Uterus (tissue), 2 donors: Measurements from ENCODE around the gene ANXA6.

Source experiments
- POLR2A ChIP-seq, 2 donors: fragments of 450-650 bp; IDR thresholded peaks; one replicate each; pipeline ENCODE4 v1.6.1; 2016; ENCODE audit warnings: antibody characterized with exemption in 2 of 2, mild to moderate bottlenecking in 1 of 2, moderate library complexity in 1 of 2
- TF ChIP-seq, protein P1 (sequence below), 4 experiments: fragments of 200-600 bp in 2 of 4; fragments of 450-650 bp in 2 of 4; sonication (generic) in 2 of 4; IDR thresholded peaks; one replicate each; pipeline ENCODE4 v1.5.1; 2016 to 2019; ENCODE audit warnings: antibody characterized with exemption in 4 of 4, mild to moderate bottlenecking in 2 of 4, moderate library complexity in 1 of 4

DNA sequence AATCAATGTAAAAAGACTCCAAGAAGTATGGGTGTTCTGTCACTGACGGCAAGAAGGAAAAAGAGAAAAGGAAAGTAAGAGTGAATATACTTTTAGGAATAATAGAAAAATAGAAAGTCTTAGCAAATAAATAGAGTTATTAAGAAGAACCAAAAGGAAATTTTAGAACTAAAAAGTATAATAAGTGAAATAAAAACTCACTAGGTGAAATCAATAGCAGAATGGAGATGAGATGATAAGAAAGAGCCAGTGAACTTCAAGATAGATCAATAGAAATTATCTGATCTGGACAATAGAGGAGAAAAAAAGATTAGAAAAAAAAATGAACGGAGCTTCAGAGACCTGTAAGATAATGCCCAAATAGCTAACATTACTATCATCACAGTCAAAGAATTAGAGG, 31.6 kb upstream of the ANXA6 start:
- TF ChIP-seq POLR2A (IDR thresholded peaks at IDR 0.05) = no peak
- TF ChIP-seq, protein P1, sequence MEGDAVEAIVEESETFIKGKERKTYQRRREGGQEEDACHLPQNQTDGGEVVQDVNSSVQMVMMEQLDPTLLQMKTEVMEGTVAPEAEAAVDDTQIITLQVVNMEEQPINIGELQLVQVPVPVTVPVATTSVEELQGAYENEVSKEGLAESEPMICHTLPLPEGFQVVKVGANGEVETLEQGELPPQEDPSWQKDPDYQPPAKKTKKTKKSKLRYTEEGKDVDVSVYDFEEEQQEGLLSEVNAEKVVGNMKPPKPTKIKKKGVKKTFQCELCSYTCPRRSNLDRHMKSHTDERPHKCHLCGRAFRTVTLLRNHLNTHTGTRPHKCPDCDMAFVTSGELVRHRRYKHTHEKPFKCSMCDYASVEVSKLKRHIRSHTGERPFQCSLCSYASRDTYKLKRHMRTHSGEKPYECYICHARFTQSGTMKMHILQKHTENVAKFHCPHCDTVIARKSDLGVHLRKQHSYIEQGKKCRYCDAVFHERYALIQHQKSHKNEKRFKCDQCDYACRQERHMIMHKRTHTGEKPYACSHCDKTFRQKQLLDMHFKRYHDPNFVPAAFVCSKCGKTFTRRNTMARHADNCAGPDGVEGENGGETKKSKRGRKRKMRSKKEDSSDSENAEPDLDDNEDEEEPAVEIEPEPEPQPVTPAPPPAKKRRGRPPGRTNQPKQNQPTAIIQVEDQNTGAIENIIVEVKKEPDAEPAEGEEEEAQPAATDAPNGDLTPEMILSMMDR (IDR thresholded peaks at IDR 0.05) = no peak
